SK-N-MC (cell line): ENCODE results near the gene SYNE1.

Experiments used
- EZH2 ChIP-seq: fragments of 200-600 bp; sonication (generic); IDR thresholded peaks from one replicate; pipeline ENCODE4 v1.6.1; 2017; ENCODE audit warnings: antibody characterized with exemption
- POLR2AphosphoS5 ChIP-seq: IDR thresholded peaks from 2 replicates; pipeline ENCODE4 v1.6.1; 2012; ENCODE audit warnings: mild to moderate bottlenecking, low read depth, low read length, borderline replicate concordance

DNA sequence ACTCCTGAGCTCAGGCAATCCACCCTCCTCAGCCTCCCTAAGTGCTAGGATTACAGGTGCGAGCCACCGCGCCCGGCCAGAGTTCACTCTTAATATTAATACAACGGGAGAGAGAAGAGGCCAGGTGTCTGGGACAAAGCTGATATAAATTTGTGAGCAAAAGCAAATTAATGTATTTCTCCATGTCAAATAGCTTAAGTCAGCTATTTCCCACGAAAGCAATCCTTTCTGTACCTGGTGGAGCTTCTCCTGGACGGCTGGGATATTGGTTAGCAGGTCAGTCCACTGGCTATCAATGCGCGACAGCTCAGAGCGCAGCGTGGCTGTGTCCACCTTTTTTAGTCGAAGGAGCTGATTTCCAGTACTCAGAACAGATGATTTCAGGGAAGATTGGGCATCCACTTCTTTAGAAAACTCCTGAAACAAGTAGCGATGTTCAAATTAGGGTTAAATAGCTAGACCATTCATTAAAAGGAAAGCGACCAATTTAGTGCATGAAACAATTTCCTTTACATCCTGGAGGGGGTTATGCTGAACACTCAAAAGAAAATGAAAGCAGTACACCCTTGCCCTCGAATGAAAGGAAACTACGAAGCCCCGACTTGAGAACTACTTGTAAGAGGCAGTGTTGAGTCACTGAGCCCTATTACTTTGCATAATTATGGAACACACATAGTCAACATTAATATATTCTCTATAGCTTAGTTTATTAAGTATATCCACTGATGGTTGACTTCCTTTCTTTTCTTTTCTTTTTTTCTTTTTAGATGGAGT, 403.4 kb downstream of the SYNE1 start:
- TF ChIP-seq POLR2AphosphoS5, result no peak
- TF ChIP-seq EZH2, result no peak
